COLO829 (cell line): ENCODE measurements around the gene CTAGE8.
"Not testable (repeated sequence)": the region's sequence is repeated elsewhere in the genome, so short reads cannot be mapped to it uniquely, and the experiment has no call there.

ENCODE experiments used
- DNase-seq: peaks from one replicate; pipeline ENCODE4 v3.0.0; 2012; ENCODE audit warnings: low spot score

Gene CTAGE8

DNA sequence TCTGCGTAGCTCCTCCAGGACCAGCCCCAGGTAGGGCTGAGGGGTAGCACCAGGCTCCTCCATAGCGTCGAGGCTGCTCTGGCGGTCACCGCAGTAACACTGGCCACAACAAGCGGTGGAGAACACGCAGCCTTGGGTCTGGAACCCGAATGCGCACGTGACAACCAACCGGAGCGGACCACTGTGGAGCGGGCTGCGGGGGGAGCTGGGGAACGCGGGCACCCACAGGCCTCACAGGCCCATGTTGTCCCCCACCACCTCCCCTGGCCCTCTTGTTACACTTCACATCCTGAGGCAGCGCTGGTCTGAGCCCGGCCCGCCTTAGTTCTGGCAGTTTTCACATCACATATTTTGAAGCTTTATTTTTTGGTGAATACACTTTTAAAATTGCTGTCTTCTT, at the start of gene CTAGE8:
CTAGE8 (minus strand) TSS at position 101 of the 400 bp plus-strand sequence; CDS start at position 63, 38 bp downstream.
- DNase-seq = not testable (repeated sequence)

DNA sequence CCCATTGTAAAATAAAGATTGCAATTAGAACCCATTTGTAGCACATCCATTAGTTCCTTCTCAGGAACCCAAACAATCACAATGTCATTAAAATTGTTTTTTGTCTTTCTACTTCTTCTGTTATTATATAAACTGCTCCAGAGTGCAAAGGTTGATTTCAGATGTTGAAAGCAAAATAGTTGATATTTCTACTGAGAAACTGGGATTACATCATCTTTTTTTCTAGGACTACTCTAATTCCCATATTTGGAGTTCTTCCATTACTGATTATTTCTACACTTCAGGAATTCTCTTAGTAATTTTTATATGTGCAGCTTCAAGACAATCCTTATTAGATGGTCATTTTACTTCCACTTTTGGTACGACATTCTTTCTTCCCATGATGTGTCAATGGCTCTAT, 48.4 kb upstream of the CTAGE8 start:
- not testable (repeated sequence) for DNase-seq

DNA sequence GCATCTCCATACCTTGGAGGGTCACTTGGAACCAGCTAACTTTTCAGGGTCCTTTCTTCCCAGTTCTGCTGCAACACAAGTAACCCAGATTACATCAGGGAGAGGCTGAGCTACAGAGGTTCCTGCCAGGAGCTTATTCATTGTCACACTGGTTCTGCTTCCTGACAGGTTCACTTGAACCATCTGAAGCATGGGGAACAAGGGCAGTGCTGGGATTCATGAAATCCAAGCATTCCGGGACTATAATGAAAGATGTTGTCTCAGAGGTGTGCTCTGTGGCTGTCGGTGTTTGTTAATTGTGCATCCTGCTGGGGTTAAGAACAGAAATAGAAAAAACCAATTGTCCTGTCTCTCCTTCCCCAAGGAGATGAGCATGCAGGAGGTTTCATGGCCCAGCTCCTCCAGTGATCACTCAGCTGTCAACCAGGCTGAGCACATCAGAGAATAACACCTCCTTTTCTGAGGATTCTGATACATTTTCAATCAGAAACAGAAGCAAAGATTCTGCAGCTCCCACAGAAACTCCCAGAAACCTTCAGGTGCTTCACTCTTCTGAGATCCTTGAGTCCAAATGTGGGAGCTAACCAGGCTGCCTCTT, 42.9 kb upstream of the CTAGE8 start, which contains the start of gene OR2A1:
OR2A1 (plus strand) TSS at position 548 of the 598 bp plus-strand sequence. CDS start 5,706 bp downstream, outside the sequence.
- DNase-seq = not testable (repeated sequence)

- not testable (repeated sequence) for DNase-seq
These were observed 42.1 kb upstream of the CTAGE8 start for GRCh38 chr7:144311218-144311617.

GRCh38 chr7:144309702-144310101, 40.6 kb upstream of the CTAGE8 start:
- not testable (repeated sequence) for DNase-seq

GRCh38 chr7:144305156-144305555, 36.1 kb upstream of the CTAGE8 start:
- DNase-seq = not testable (repeated sequence)

DNA sequence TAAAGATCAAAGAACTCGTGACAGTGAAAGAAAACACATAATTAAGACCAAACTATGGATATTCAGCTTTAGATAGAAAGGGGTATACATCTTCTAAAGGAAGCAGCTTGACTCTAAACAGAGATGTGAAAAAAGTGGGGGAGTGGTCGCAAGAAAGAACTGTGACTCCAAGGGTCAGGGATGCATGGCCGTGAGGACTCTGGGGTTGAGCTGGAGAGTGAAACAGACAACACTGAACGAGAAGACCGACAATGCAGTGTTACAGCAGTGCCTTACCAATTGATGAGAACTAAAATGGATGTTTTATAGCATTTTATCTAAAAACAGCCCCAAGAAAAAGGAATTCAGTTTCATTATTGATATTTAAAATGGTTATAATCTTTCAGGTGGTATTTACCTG, 34.5 kb upstream of the CTAGE8 start:
- not testable (repeated sequence) for DNase-seq

DNA sequence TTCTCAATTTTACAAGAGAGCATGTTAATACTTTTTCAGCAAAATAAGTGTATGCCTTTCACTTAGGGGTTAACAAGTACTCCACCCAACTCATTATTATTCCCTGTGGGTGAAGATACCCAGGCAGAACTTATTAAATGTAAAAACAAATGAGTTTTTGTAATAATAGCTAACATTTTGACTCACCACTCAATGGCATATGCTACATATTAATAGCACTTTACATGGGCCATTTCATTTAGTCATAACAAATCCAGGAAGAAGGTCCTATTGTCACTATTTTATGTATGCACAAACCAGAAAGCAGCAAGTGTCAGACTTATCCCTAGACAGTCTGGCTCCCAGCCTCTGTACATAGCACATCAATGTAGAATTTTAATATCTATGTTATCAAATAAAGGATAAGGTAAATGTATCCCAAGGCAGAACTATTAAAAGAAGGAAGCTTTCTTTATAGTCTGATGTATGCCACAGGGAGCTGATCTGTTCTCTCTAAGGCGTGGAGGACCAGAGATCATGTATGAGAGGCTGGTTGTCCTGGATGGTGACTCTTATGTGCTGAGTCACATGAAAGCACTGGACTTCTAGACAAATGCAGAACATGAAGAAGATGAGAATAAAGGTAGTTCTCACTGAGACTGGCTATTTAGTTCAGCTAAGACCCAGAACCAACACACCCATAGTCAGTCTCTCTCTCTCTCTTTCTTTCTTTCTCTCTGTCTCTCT, 33.7 kb upstream of the CTAGE8 start:
- DNase-seq = not testable (repeated sequence)

- DNase-seq = not testable (repeated sequence)
These were observed 24.9 kb upstream of the CTAGE8 start for GRCh38 chr7:144293794-144294499.

DNA sequence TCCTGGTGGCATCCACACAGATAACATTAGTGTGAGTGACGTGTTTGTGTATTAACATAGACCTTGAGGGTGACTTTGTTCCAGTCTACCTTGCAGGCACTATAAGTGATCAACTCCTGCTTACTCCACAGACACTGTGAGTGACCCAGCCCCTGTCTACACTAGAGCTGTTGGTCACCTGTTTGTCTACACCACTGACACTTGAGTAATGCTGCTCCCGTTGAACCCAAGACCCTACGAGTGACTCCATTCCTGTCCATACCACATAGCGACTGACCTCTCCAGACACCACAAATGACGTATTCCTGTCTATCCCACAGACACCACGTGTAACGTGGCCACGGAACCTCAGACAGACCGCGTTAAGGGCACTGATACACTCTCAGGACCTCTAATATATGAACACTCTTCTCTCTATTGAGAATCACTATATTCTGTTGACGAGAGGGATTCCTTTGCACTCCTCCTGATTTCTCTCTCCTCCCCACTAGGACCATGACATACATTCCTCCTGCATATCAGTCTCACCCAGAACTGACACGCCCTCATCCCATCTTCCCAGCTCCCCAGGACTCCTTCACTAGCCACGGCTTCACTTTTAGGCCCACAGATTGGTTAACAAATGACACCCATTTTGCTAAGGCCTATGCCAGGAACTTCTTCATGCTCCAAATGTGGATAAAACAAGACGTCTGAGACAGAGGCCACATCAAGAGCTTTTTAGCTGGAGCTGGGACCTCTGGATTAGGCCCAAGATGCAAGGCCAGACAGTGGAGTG, 23.5 kb upstream of the CTAGE8 start:
- not testable (repeated sequence) for DNase-seq

GRCh38 chr7:144291607-144292006, 22.5 kb upstream of the CTAGE8 start:
- DNase-seq = not testable (repeated sequence)

GRCh38 chr7:144287171-144287784, 18.2 kb upstream of the CTAGE8 start:
- not testable (repeated sequence) for DNase-seq

DNA sequence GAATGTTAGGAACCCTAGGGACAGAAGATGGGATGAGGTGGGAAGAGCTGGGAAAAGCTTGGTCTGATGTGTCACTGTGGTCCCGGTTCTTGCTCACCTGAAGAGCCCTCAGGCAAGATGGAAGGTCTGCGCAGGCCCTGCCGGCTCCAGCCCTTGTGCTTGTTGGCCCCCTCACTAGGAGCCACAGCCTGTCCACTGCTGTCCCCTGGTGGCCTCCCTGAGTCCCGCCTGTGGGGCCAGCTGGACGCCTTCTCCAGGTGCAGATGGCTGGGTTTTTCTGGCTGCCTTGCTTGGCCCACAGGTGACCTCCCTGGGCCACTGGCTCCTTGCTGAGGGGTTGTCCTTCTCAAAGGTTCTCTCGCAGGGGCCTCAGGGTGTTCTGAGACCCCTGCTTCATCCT, 14.6 kb upstream of the CTAGE8 start:
- not testable (repeated sequence) for DNase-seq

GRCh38 chr7:144282490-144282889, 13.4 kb upstream of the CTAGE8 start:
- DNase-seq = not testable (repeated sequence)

- DNase-seq = not testable (repeated sequence)
These were observed 12.9 kb upstream of the CTAGE8 start for GRCh38 chr7:144281981-144282380.

- DNase-seq = not testable (repeated sequence)
These were observed 10.9 kb upstream of the CTAGE8 start for GRCh38 chr7:144280010-144280409.

- not testable (repeated sequence) for DNase-seq
These were observed 6.2 kb upstream of the CTAGE8 start for GRCh38 chr7:144275281-144275680.

DNA sequence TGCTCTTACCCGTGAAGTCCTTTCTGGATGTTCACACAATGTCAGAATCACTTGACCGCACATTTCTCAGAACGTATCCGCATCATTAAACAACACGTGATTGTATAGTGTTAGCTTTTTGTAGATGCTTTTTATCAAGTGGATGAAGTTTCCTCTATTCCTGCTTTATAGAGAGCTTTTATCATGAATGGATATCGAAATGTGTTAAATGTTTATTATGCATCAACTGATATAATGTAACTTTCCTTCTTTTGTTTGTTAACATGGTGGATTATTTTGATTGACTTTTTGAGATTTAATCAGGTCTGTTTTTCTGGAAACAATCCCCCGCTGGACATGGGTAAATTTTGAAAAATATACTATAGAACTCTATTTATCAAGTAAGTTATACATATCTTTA, 4.4 kb downstream of the CTAGE8 start, which contains the start of gene OR2A7:
OR2A7 (minus strand) TSS at position 101 of the 400 bp plus-strand sequence. CDS start 5,164 bp downstream, outside the sequence.
- DNase-seq = not testable (repeated sequence)

DNA sequence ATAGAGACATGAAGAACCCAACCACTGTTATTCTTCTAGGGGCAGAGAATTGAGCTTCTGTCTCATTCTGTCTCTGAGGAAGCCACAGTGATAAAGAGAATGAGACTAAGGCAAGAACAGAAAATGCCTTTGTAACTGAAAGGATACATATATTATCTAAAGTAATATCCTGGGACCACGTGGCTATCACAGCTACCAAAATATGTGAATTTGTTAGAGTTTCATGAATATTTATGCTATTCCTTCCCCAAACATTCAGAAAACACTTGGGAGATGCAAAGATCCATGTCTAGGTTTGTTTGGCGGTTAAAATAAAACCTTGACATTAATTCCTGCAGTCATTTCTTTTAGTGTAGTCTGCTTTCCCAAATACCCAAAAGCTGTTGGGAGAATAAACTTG, 7.0 kb downstream of the CTAGE8 start:
- not testable (repeated sequence) for DNase-seq

DNA sequence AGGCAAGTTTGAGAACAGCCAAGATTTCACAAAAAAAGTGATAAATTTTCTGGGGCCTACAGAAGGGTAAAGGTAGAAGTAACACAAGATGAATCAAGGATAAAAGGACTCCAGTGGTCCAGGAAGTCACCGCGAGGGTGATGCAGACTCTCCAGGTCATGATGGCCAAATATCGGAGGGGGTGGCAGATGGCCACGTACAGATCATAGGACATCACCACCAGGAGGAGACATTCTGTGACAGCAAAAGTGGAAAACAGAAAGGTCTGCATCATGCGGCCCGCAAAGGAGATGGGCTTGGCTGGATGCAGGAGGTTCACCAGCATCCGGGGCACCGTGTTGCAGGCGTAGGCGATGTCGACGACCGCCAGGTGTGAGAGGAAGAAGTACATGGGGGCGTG, 10.0 kb downstream of the CTAGE8 start:
- not testable (repeated sequence) for DNase-seq

DNA sequence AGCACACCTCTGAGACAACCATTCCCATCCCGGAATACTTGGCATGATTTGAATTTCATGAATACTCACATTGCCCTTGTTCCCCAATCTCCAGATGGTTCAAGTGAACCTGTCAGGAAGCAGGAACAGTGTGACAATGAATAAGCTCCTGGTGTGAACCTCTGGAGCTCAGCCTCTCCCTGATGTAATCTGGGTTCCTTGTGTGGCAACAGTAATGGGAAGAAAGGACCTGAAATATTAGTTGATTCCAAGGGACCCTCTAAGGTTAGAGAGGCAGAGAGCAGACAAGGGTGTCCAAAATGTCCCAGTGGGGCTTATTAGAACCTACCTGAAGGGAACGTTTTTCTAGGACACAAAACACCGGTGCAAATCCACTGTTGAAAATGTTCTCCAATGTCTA, 13.0 kb downstream of the CTAGE8 start:
- no peak for DNase-seq
